SK-N-SH (cell line): ENCODE measurements around the gene JAZF1. TPM values are rescaled to one million over a fixed set of nuclear protein-coding genes. Genes with fewer than 3 reads are reported as not detected.

Experiments
- CTCF ChIA-PET: fragments of 300-600, 350-600 bp; formaldehyde crosslinking; extraction: SDS; loops from one replicate; lab custom pipeline; 2021; lab: Yijun Ruan, JAX
- POLR2A ChIA-PET: fragments of 350-600 bp; sonication (Branson Sonifier 250); formaldehyde crosslinking; extraction: SDS; loops from one replicate; lab custom pipeline; 2020; ENCODE audit warnings: antibody characterized with exemption, inconsistent platforms; lab: Yijun Ruan, JAX
- DNase-seq: peaks from one replicate; pipeline ENCODE4 v3.0.0; 2012
- H2AFZ ChIP-seq: fragments of 200-600 bp; sonication (generic); 2 replicates; pipeline ENCODE4 v1.8.1; 2016; ENCODE audit warnings: antibody characterized with exemption, mild to moderate bottlenecking, low read depth
- H3F3A ChIP-seq: fragments of 200-600 bp; sonication (generic); replicated peaks from 2 replicates; pipeline ENCODE3; 2016; ENCODE audit warnings: antibody characterized with exemption, mild to moderate bottlenecking; ENCODE audit not compliant: insufficient read depth
- H3K27ac ChIP-seq, 2 experiments: fragments of 200-500 bp in 1 of 2; fragments of 200-600 bp in 1 of 2; sonication (Bioruptor generic) in 1 of 2; sonication (generic), shearing (Covaris generic) in 1 of 2; 2 replicates each; pipeline versions ENCODE4 v1.5.1 to v1.6.1; 2014 to 2016; ENCODE audit warnings: low read depth in 2 of 2, inconsistent platforms in 1 of 2, low read length in 1 of 2, mild to moderate bottlenecking in 1 of 2, mixed read lengths in 1 of 2
- H3K27me3 ChIP-seq: fragments of 200-600 bp; sonication (generic), shearing (Covaris generic); 2 replicates; pipeline ENCODE4 v1.6.1; 2016; ENCODE audit warnings: mixed run types; ENCODE audit not compliant: insufficient read depth
- H3K36me3 ChIP-seq, 2 experiments: fragments of 200-500 bp in 1 of 2; fragments of 200-600 bp in 1 of 2; sonication (Bioruptor generic) in 1 of 2; sonication (generic) in 1 of 2; replicated peaks in 1 of 2; 2 replicates each; pipeline versions ENCODE3 to v1.5.1; 2014 to 2016; ENCODE audit warnings: low read length in 1 of 2, mild to moderate bottlenecking in 1 of 2; ENCODE audit not compliant: insufficient read depth in 2 of 2, control insufficient read depth in 1 of 2
- H3K4me1 ChIP-seq, 2 experiments: fragments of 200-500 bp in 1 of 2; fragments of 200-600 bp in 1 of 2; sonication (Bioruptor generic) in 1 of 2; sonication (generic), shearing (Covaris generic) in 1 of 2; 2 replicates each; pipeline versions ENCODE4 v1.5.1 to v1.6.1; 2014 to 2016; ENCODE audit warnings: low read depth in 1 of 2, low read length in 1 of 2, mixed run types in 1 of 2; ENCODE audit not compliant: insufficient read depth in 2 of 2, control insufficient read depth in 1 of 2
- H3K4me2 ChIP-seq: fragments of 200-600 bp; sonication (generic), shearing (Covaris generic); 2 replicates; pipeline ENCODE4 v1.6.1; 2017; ENCODE audit warnings: mixed run types
- H3K4me3 ChIP-seq, 2 experiments: fragments of 200-500 bp in 1 of 2; fragments of 200-600 bp in 1 of 2; sonication (Bioruptor generic) in 1 of 2; sonication (generic), shearing (Covaris generic) in 1 of 2; 2 replicates each; pipeline versions ENCODE4 v1.5.1 to v1.8.1; 2014 to 2016; ENCODE audit warnings: low read depth in 2 of 2, inconsistent platforms in 1 of 2, low read length in 1 of 2, mild to moderate bottlenecking in 1 of 2, mixed read lengths in 1 of 2, moderate library complexity in 1 of 2
- H3K79me2 ChIP-seq: fragments of 200-600 bp; sonication (generic); 2 replicates; pipeline ENCODE4 v1.8.1; 2017; ENCODE audit warnings: mild to moderate bottlenecking; ENCODE audit not compliant: insufficient read depth
- H3K9ac ChIP-seq: fragments of 200-600 bp; sonication (generic); 2 replicates; pipeline ENCODE4 v1.6.1; 2017; ENCODE audit warnings: mixed run types
- H3K9me2 ChIP-seq: fragments of 200-600 bp; sonication (generic); 2 replicates; pipeline ENCODE4 v1.6.1; 2017; ENCODE audit warnings: mixed run types
- H3K9me3 ChIP-seq: fragments of 200-600 bp; sonication (generic); 2 replicates; pipeline ENCODE4 v1.6.1; 2017; ENCODE audit warnings: mixed run types, mild to moderate bottlenecking, moderate library complexity
- H4K20me1 ChIP-seq: fragments of 200-600 bp; sonication (generic); 2 replicates; pipeline ENCODE4 v1.6.1; 2017; ENCODE audit warnings: mild to moderate bottlenecking, mixed run types; ENCODE audit not compliant: insufficient read depth
- CHD2 ChIP-seq: fragments of 150-350 bp; IDR thresholded peaks from 2 replicates; pipeline ENCODE4 v1.6.1; 2018; ENCODE audit warnings: low read length; ENCODE audit not compliant: partially characterized antibody
- ELF1 ChIP-seq: IDR thresholded peaks from 2 replicates; pipeline ENCODE4 v1.4.0; 2012
- EP300 ChIP-seq, 2 experiments: IDR thresholded peaks; 2 replicates each; pipeline versions ENCODE4 v1.4.0 to v1.6.1; 2012; ENCODE audit warnings: borderline replicate concordance in 1 of 2, low read depth in 1 of 2, low read length in 1 of 2
- EZH2phosphoT487 ChIP-seq: fragments of 200-600 bp; sonication (generic); IDR thresholded peaks from 2 replicates; pipeline ENCODE4 v1.6.1; 2017; ENCODE audit warnings: low read depth, mixed run types, mild to moderate bottlenecking, antibody characterized with exemption, moderate library complexity, borderline replicate concordance
- FOSL2 ChIP-seq: IDR thresholded peaks from 2 replicates; pipeline ENCODE4 v1.4.0; 2012; ENCODE audit warnings: low read depth, mild to moderate bottlenecking, moderate library complexity, borderline replicate concordance
- GABPA ChIP-seq: IDR thresholded peaks from 2 replicates; pipeline ENCODE4 v1.4.0; 2012; ENCODE audit warnings: low read depth, mild to moderate bottlenecking
- GATA2 ChIP-seq: sonication (generic); formaldehyde crosslinking; IDR thresholded peaks from 2 replicates; pipeline ENCODE4 v1.5.0; 2020; ENCODE audit warnings: mild to moderate bottlenecking, missing genetic modification reagents
- IRF3 ChIP-seq: fragments of 150-350 bp; IDR thresholded peaks from 2 replicates; pipeline ENCODE4 v1.6.1; 2016; ENCODE audit warnings: mild to moderate bottlenecking, low read depth, low read length
- JUND ChIP-seq: IDR thresholded peaks from 2 replicates; pipeline ENCODE4 v1.4.0; 2012
- MEF2A ChIP-seq: IDR thresholded peaks from 2 replicates; pipeline ENCODE4 v1.4.0; 2012; ENCODE audit warnings: low read depth, borderline replicate concordance
- NFIC ChIP-seq: IDR thresholded peaks from 2 replicates; pipeline ENCODE4 v1.4.0; 2012; ENCODE audit warnings: borderline replicate concordance
- RCOR1 ChIP-seq: fragments of 150-350 bp; IDR thresholded peaks from 2 replicates; pipeline ENCODE4 v1.6.1; 2017; ENCODE audit warnings: antibody characterized with exemption, low read length
- REST ChIP-seq: IDR thresholded peaks from 2 replicates; pipeline ENCODE4 v1.6.1; 2012; ENCODE audit warnings: mild to moderate bottlenecking, low read depth, low read length, moderate library complexity
- SIN3A ChIP-seq: IDR thresholded peaks from 2 replicates; pipeline ENCODE4 v1.6.1; 2012; ENCODE audit warnings: low read depth, mild to moderate bottlenecking, low read length, moderate library complexity, borderline replicate concordance
- TCF12 ChIP-seq: IDR thresholded peaks from 2 replicates; pipeline ENCODE4 v1.4.0; 2012
- TEAD4 ChIP-seq: IDR thresholded peaks from 2 replicates; pipeline ENCODE4 v1.4.0; 2012; ENCODE audit warnings: mild to moderate bottlenecking, borderline replicate concordance; ENCODE audit not compliant: insufficient read depth
- USF1 ChIP-seq: IDR thresholded peaks from 2 replicates; pipeline ENCODE4 v1.4.0; 2012; ENCODE audit warnings: low read depth, borderline replicate concordance
- USF2 ChIP-seq: fragments of 150-350 bp; IDR thresholded peaks from 2 replicates; pipeline ENCODE4 v1.6.1; 2017; ENCODE audit warnings: antibody characterized with exemption, low read length, low read depth, borderline replicate concordance
- ZBTB33 ChIP-seq: IDR thresholded peaks from 2 replicates; pipeline ENCODE4 v1.4.0; 2012; ENCODE audit warnings: low read depth, borderline replicate concordance
- WGBS: methylation state at CpG from one replicate; pipeline ENCODE4 v1.1.6; 2017; ENCODE audit warnings: low lambda C conversion rate; 5-methylcytosine and 5-hydroxymethylcytosine counted together
- polyA plus RNA-seq, 3 experiments: library from polyadenylated mRNA; depleted of rRNA; stranded (reverse); fragments of >200 nt; gene quantifications; 2 replicates each; pipeline ENCODE4 v1.2.3, GENCODE V29; 2012

The JAZF1 gene
- polyA plus RNA-seq, 1 of the 3 experiments (the other 2 are of a cell fraction), result 1.7 TPM

GRCh38 chr7:28169230-28169629 lies 11.4 kb downstream of the JAZF1 start:
- Histone ChIP-seq H3K4me3 (no peak overlapping the region), H3K9ac (no peak overlapping the region), H4K20me1 (no peaks in the 10 kb centered on the region), H3K79me2 (no peaks in the 10 kb centered on the region; the same call in 1 of the 2 replicates), H3K4me1 (peaks cover 9 to 12% of the 10 kb centered on the region in 2 experiments; a peak in 2 of 4 replicates), H3F3A (peaks cover 6% of the 10 kb centered on the region), H3K9me2 (no peaks in the 10 kb centered on the region), H3K4me2 (no peak overlapping the region), H3K36me3 (no peaks in the 10 kb centered on the region), H3K27ac (peak overlapping the region in 1 of 2 experiments; percentile 6; a peak in 1 of 4 replicates), H3K9me3 (no peaks in the 10 kb centered on the region), H3K27me3 (no peaks in the 10 kb centered on the region), H2AFZ (no peak overlapping the region)
- TF ChIP-seq TCF12 (peak; percentile 69), TEAD4 (no peak), FOSL2 (peak; percentile 29; the same call in 1 of the 2 replicates), GABPA (no peak), SIN3A (no peak), ELF1 (no peak), REST (no peak), IRF3 (no peak), USF1 (no peak), JUND (0 out of 2 replicates have a peak, but pooled peaks have one; percentile 16), EP300 (IDR thresholded peaks at IDR 0.05; ENCODE audit: borderline replicate concordance in 1 of 2, low read depth in 1 of 2, low read length in 1 of 2) (peak in 1 of 2 experiments; percentile 32; a peak in 1 of 4 replicates), CHD2 (no peak), RCOR1 (peak; percentile 21; the same call in 1 of the 2 replicates), USF2 (no peak), ZBTB33 (no peak), NFIC (0 out of 2 replicates have a peak, but pooled peaks have one; percentile 24), MEF2A (no peak), GATA2 (no peak), EZH2phosphoT487 (no peak)
- WGBS, result 35% methylated on average over 1 of the region's 1 CpG
- DNase-seq, result no peak
- ChIA-PET POLR2A (no interaction called here), CTCF (interaction anchor here (0.7 to 1.0 kb wide), 5 partner anchors 10 to 108 kb away, joined by 3 read pairs; no protein-coding TSS in a partner anchor)
